Peyer's patch (tissue), 4 donors: ENCODE data around the gene ZNF77.

Experiments used
- POLR2A ChIP-seq, 2 donors: fragments of 450-650 bp; IDR thresholded peaks; one replicate each; pipeline ENCODE4 v1.5.1; 2017; ENCODE audit warnings: antibody characterized with exemption in 2 of 2, mild to moderate bottlenecking in 2 of 2, moderate library complexity in 2 of 2
- TF ChIP-seq, protein P1 (sequence below), 6 experiments: fragments of 450-650 bp in 4 of 6; fragments of 200-600 bp in 2 of 6; sonication (generic) in 1 of 6; IDR thresholded peaks; one replicate each; pipeline ENCODE4 v1.5.1; 2017 to 2019; ENCODE audit warnings: antibody characterized with exemption in 6 of 6, mild to moderate bottlenecking in 3 of 6, moderate library complexity in 1 of 6

DNA sequence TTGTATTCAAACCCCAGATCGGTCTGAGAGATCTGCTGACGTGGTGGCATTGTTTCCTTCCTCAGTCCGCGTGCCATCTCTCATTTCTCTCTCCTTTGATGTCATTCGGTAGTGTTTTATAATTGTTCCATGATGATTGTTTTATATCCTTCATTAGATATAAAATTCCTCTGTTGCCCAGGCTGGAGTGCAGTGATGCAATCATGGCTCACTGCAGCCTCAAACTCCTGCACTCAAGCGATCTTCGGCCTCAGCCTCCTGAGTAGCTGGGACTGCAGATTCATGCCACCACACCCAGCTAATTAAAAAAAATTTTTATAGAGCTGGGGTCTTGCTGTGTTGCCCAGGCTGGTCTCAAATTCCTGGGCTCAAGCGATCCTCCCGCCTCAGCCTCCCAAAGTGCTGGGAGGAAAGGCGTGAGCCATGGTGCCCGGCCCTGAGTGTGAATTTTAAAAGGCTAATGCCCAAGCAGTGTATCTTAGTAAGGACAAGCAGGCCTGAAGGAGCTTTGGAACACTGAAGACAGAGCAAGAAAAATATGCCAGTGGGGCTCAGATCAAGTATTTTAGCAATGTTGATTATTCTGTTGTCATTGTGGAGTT is 38.8 kb downstream of the ZNF77 start:
- TF ChIP-seq, protein P1, sequence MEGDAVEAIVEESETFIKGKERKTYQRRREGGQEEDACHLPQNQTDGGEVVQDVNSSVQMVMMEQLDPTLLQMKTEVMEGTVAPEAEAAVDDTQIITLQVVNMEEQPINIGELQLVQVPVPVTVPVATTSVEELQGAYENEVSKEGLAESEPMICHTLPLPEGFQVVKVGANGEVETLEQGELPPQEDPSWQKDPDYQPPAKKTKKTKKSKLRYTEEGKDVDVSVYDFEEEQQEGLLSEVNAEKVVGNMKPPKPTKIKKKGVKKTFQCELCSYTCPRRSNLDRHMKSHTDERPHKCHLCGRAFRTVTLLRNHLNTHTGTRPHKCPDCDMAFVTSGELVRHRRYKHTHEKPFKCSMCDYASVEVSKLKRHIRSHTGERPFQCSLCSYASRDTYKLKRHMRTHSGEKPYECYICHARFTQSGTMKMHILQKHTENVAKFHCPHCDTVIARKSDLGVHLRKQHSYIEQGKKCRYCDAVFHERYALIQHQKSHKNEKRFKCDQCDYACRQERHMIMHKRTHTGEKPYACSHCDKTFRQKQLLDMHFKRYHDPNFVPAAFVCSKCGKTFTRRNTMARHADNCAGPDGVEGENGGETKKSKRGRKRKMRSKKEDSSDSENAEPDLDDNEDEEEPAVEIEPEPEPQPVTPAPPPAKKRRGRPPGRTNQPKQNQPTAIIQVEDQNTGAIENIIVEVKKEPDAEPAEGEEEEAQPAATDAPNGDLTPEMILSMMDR (IDR thresholded peaks at IDR 0.05), result no peak
- no peak for TF ChIP-seq POLR2A (IDR thresholded peaks at IDR 0.05)
